ENCODE results near the gene VPS16.

- TF ChIP-seq, protein P1, sequence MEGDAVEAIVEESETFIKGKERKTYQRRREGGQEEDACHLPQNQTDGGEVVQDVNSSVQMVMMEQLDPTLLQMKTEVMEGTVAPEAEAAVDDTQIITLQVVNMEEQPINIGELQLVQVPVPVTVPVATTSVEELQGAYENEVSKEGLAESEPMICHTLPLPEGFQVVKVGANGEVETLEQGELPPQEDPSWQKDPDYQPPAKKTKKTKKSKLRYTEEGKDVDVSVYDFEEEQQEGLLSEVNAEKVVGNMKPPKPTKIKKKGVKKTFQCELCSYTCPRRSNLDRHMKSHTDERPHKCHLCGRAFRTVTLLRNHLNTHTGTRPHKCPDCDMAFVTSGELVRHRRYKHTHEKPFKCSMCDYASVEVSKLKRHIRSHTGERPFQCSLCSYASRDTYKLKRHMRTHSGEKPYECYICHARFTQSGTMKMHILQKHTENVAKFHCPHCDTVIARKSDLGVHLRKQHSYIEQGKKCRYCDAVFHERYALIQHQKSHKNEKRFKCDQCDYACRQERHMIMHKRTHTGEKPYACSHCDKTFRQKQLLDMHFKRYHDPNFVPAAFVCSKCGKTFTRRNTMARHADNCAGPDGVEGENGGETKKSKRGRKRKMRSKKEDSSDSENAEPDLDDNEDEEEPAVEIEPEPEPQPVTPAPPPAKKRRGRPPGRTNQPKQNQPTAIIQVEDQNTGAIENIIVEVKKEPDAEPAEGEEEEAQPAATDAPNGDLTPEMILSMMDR (IDR thresholded peaks at IDR 0.05): no peak
- TF ChIP-seq POLR2A (IDR thresholded peaks at IDR 0.05): no peak
Observed at GRCh38 chr20:2795451-2795850, 45.1 kb upstream of the VPS16 start.

Measured in stomach (tissue), 4 donors.